DOHH2 (cell line): ENCODE measurements around the gene PCBP3.

Experiments
- H3F3A ChIP-seq: fragments of 200-600 bp; sonication (generic), shearing (Covaris generic); 2 replicates; pipeline ENCODE4 v1.6.0; 2016; ENCODE audit warnings: antibody characterized with exemption, mild to moderate bottlenecking; ENCODE audit not compliant: control insufficient read depth, insufficient read depth
- H3K27ac ChIP-seq: fragments of 200-600 bp; sonication (generic); 2 replicates; pipeline ENCODE4 v1.5.1; 2014; ENCODE audit warnings: low read depth, mild to moderate bottlenecking, low read length, moderate library complexity
- H3K27me3 ChIP-seq: fragments of 200-600 bp; sonication (generic); 2 replicates; pipeline ENCODE4 v1.6.1; 2014; ENCODE audit warnings: mild to moderate bottlenecking, low read length, mixed read lengths; ENCODE audit not compliant: control insufficient read depth
- H3K36me3 ChIP-seq: fragments of 200-600 bp; sonication (generic); 2 replicates; pipeline ENCODE4 v1.6.1; 2014; ENCODE audit warnings: mild to moderate bottlenecking, low read length, moderate library complexity, mixed read lengths; ENCODE audit not compliant: control insufficient read depth
- H3K4me1 ChIP-seq: fragments of 200-600 bp; sonication (generic); 2 replicates; pipeline ENCODE4 v1.6.1; 2014; ENCODE audit warnings: mild to moderate bottlenecking, low read length, mixed read lengths; ENCODE audit not compliant: control insufficient read depth
- H3K4me2 ChIP-seq: fragments of 200-600 bp; sonication (generic); 2 replicates; pipeline ENCODE4 v1.6.0; 2014; ENCODE audit warnings: mild to moderate bottlenecking, low read length, moderate library complexity
- H3K4me3 ChIP-seq: fragments of 200-600 bp; sonication (generic); 2 replicates; pipeline ENCODE4 v1.5.1; 2014; ENCODE audit warnings: mild to moderate bottlenecking, low read length, mixed read lengths
- H3K79me2 ChIP-seq: fragments of 200-600 bp; sonication (generic); 2 replicates; pipeline ENCODE4 v1.6.1; 2014; ENCODE audit warnings: mild to moderate bottlenecking, low read length, mixed read lengths; ENCODE audit not compliant: control insufficient read depth
- H3K9me2 ChIP-seq: fragments of 200-600 bp; sonication (generic); replicated peaks from 2 replicates; pipeline ENCODE4 v1.6.1; 2014; ENCODE audit warnings: mild to moderate bottlenecking, low read length, mixed read lengths; ENCODE audit not compliant: control insufficient read depth
- H3K9me3 ChIP-seq: fragments of 200-600 bp; sonication (generic); 2 replicates; pipeline ENCODE4 v1.6.1; 2014; ENCODE audit warnings: antibody characterized with exemption, low read length, mixed read lengths; ENCODE audit not compliant: control insufficient read depth, insufficient read depth
- H4K20me1 ChIP-seq: fragments of 200-600 bp; sonication (generic); 2 replicates; pipeline ENCODE4 v1.6.0; 2014; ENCODE audit warnings: low read depth, mild to moderate bottlenecking, antibody characterized with exemption, low read length, moderate library complexity; ENCODE audit not compliant: control insufficient read depth, insufficient read depth
- CTCF ChIP-seq: fragments of 200-600 bp; sonication (generic); IDR thresholded peaks from one replicate; pipeline ENCODE4 v1.5.1; 2014; ENCODE audit warnings: antibody characterized with exemption, mild to moderate bottlenecking, low read depth, low read length; ENCODE audit not compliant: poor library complexity, severe bottlenecking
- EZH2phosphoT487 ChIP-seq: fragments of 200-600 bp; sonication (generic); IDR thresholded peaks from 2 replicates; pipeline ENCODE4 v1.6.1; 2017; ENCODE audit warnings: borderline replicate concordance, mild to moderate bottlenecking, antibody characterized with exemption, low read length, moderate library complexity, mixed read lengths

Gene PCBP3

GRCh38 chr21:45828580-45829570 is 185.3 kb downstream of the PCBP3 start:
- no peak overlapping the region for H3K4me2 ChIP-seq
- H4K20me1 ChIP-seq, result no peaks in the 10 kb centered on the region
- no peaks in the 10 kb centered on the region for H3K79me2 ChIP-seq
- no peaks in the 10 kb centered on the region for H3K9me3 ChIP-seq
- no peaks in the 10 kb centered on the region for H3K9me2 ChIP-seq
- no peaks in the 10 kb centered on the region for H3K36me3 ChIP-seq
- H3K27me3 ChIP-seq, result no peaks in the 10 kb centered on the region
- TF ChIP-seq EZH2phosphoT487 (no peak), CTCF (no peak)
- H3F3A ChIP-seq, result no peaks in the 10 kb centered on the region
- no peak overlapping the region for H3K4me3 ChIP-seq
- H3K4me1 ChIP-seq, result no peaks in the 10 kb centered on the region
- H3K27ac ChIP-seq, result no peak overlapping the region

DNA sequence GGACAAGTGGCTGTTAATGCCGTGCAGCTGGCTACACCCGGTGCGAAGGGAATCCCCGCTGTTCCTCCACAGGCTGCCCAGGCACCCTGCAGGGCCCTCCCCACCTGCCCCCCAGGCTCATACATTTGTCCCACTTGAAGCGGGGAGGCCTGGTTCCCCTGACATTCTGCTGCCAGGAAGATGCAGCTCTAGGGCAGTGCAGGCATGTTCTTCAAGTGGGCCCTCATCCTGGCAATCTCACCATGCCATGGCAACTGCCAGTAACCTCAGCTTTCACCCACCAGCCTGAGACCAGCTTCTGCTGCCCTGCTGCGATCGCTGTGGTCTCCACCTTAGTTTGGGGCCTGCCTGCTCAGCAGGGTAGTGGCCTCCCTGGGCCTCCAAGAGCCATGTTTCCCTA is 186.1 kb downstream of the PCBP3 start:
- TF ChIP-seq CTCF (no peak), EZH2phosphoT487 (no peak)

GRCh38 chr21:45830221-45830640 is 186.7 kb downstream of the PCBP3 start:
- H3K9me3 ChIP-seq, result no peaks in the 10 kb centered on the region
- H3K4me1 ChIP-seq, result no peaks in the 10 kb centered on the region
- H3K27me3 ChIP-seq, result no peaks in the 10 kb centered on the region
- TF ChIP-seq CTCF, result no peak
- no peak for TF ChIP-seq EZH2phosphoT487
- no peaks in the 10 kb centered on the region for H3K79me2 ChIP-seq
- H3K36me3 ChIP-seq, result no peaks in the 10 kb centered on the region
- no peaks in the 10 kb centered on the region for H3F3A ChIP-seq
- no peak overlapping the region for H3K4me3 ChIP-seq
- H4K20me1 ChIP-seq, result no peaks in the 10 kb centered on the region
- no peaks in the 10 kb centered on the region for H3K9me2 ChIP-seq
- no peak overlapping the region for H3K27ac ChIP-seq
- no peak overlapping the region for H3K4me2 ChIP-seq

More for the DNA sequence above, 186.1 kb downstream of the PCBP3 start:
- no peaks in the 10 kb centered on the region for H3K9me3 ChIP-seq
- no peaks in the 10 kb centered on the region for H3K36me3 ChIP-seq
- H3K4me2 ChIP-seq, result no peak overlapping the region
- H3K4me3 ChIP-seq, result no peak overlapping the region
- H3F3A ChIP-seq, result no peaks in the 10 kb centered on the region
- no peaks in the 10 kb centered on the region for H3K4me1 ChIP-seq
- no peaks in the 10 kb centered on the region for H3K27me3 ChIP-seq
- H3K79me2 ChIP-seq, result no peaks in the 10 kb centered on the region
- no peak overlapping the region for H3K27ac ChIP-seq
- no peaks in the 10 kb centered on the region for H4K20me1 ChIP-seq
- no peaks in the 10 kb centered on the region for H3K9me2 ChIP-seq
